K562 (cell line): Measurements from ENCODE around the gene ERBB4. TPM values are rescaled to one million over a fixed set of nuclear protein-coding genes. Genes with fewer than 3 reads are reported as not detected.

Experiments used
- ATAC-seq: fragments of 200-7000 bp; cut with Tn5 transposase; 3 replicates; pipeline ENCODE4 v1.9.1; 2020; ENCODE audit warnings: moderate library complexity
- BruUV-seq: library from RNA; stranded (reverse); fragments of 400-500 nt; replicated peaks from 2 replicates; lab custom pipeline; 2021; lab: Mats Ljungman, UMichigan
- CTCF ChIA-PET: fragments of 300-600 bp; formaldehyde crosslinking; extraction: SDS; loops from one replicate; lab custom pipeline; 2021; ENCODE audit warnings: low intra/inter-chr PET ratio; lab: Yijun Ruan, JAX
- POLR2A ChIA-PET: fragments of 300-600, 350-650 bp; sonication (Branson Sonifier 250); formaldehyde crosslinking; extraction: SDS; loops from one replicate; lab custom pipeline; 2021; ENCODE audit warnings: antibody characterized with exemption, inconsistent platforms; lab: Yijun Ruan, JAX
- DNase-seq, 4 experiments: peaks; one replicate each; pipeline versions ENCODE4 v3.0.0 to v3.0.0-alpha.2; 2011 to 2018; ENCODE audit warnings: low spot score in 3 of 4, mixed read lengths in 3 of 4; ENCODE audit errors: extremely low read depth in 1 of 4
- FAIRE-seq: peaks from 2 replicates; lab custom pipeline; 2011; peaks lifted over from hg19 to GRCh38; lab: Jason Lieb, UNC
- H2AFZ ChIP-seq: 2 replicates; pipeline ENCODE4 v1.6.0; 2011; ENCODE audit warnings: low read depth, low read length, control low read depth, inconsistent platforms
- H3K27ac ChIP-seq: fragments of 200-600 bp; 3 replicates; pipeline ENCODE4 v1.8.0; 2011; ENCODE audit warnings: low read depth, mild to moderate bottlenecking, control low read depth, inconsistent platforms, low read length, moderate library complexity, mixed read lengths; ENCODE audit errors: extremely low read depth
- H3K27me3 ChIP-seq, 2 experiments: fragments of 300-600 bp in 1 of 2; 2 replicates in 1 of 2; 3 replicates in 1 of 2; pipeline versions ENCODE4 v1.6.0 to v1.8.0; 2011; ENCODE audit warnings: inconsistent platforms in 2 of 2, low read length in 2 of 2, mild to moderate bottlenecking in 1 of 2, mixed read lengths in 1 of 2, moderate library complexity in 1 of 2; ENCODE audit not compliant: control insufficient read depth in 2 of 2, insufficient read depth in 2 of 2
- H3K36me3 ChIP-seq: fragments of 300-600 bp; 3 replicates; pipeline ENCODE4 v1.8.0; 2011; ENCODE audit warnings: mild to moderate bottlenecking, low read length, inconsistent platforms; ENCODE audit not compliant: control insufficient read depth, insufficient read depth
- H3K4me1 ChIP-seq, 2 experiments: fragments of 200-600 bp in 1 of 2; replicated peaks in 1 of 2; 2 replicates in 1 of 2; 3 replicates in 1 of 2; pipeline versions ENCODE4 v1.5.1 to v1.8.0; 2011; ENCODE audit warnings: inconsistent platforms in 2 of 2, low read length in 2 of 2, mild to moderate bottlenecking in 1 of 2, mixed read lengths in 1 of 2, moderate library complexity in 1 of 2; ENCODE audit not compliant: control insufficient read depth in 2 of 2, insufficient read depth in 2 of 2
- H3K4me2 ChIP-seq: 2 replicates; pipeline ENCODE4 v1.6.1; 2011; ENCODE audit warnings: low read length, control low read depth, inconsistent platforms, mixed read lengths; ENCODE audit not compliant: insufficient read depth
- H3K4me3 ChIP-seq: fragments of 200-600 bp; sonication (generic), shearing (Covaris generic); 2 replicates; pipeline ENCODE4 v1.5.1; 2016; ENCODE audit warnings: control low read depth, inconsistent platforms
- H3K79me2 ChIP-seq: fragments of 200-600 bp; 3 replicates; pipeline ENCODE4 v1.8.0; 2011; ENCODE audit warnings: low read length, inconsistent platforms; ENCODE audit not compliant: control insufficient read depth, insufficient read depth
- H3K9ac ChIP-seq, 2 experiments: 2 replicates each; pipeline versions ENCODE4 v1.6.0 to v1.6.1; 2011; ENCODE audit warnings: low read depth in 2 of 2, low read length in 2 of 2, control low read depth in 1 of 2, inconsistent platforms in 1 of 2, mild to moderate bottlenecking in 1 of 2, mixed read lengths in 1 of 2; ENCODE audit not compliant: insufficient read depth in 1 of 2
- H3K9me1 ChIP-seq: one replicate; pipeline ENCODE4 v1.6.0; 2011; ENCODE audit warnings: inconsistent platforms, mild to moderate bottlenecking, low read length, moderate library complexity; ENCODE audit not compliant: control insufficient read depth, insufficient read depth
- H3K9me3 ChIP-seq: replicated peaks from 2 replicates; pipeline ENCODE4 v1.5.1; 2011; ENCODE audit warnings: low read depth, low read length, inconsistent platforms; ENCODE audit not compliant: control insufficient read depth, insufficient read depth
- H4K20me1 ChIP-seq: replicated peaks from 2 replicates; pipeline ENCODE4 v1.6.1; 2011; ENCODE audit warnings: low read length, inconsistent platforms, mixed read lengths; ENCODE audit not compliant: control insufficient read depth, insufficient read depth
- AFF1 ChIP-seq, 2 experiments: fragments of 450-650 bp; IDR thresholded peaks; 2 replicates each; pipeline ENCODE4 v1.6.1; 2018; ENCODE audit warnings: mild to moderate bottlenecking in 2 of 2, low read depth in 1 of 2; ENCODE audit not compliant: partially characterized antibody in 2 of 2
- CCAR2 ChIP-seq: fragments of 200-400 bp; formaldehyde crosslinking; IDR thresholded peaks from 2 replicates; pipeline ENCODE4 v1.6.1; 2017; ENCODE audit warnings: mild to moderate bottlenecking, low read depth, low read length
- GTF2A2 ChIP-seq: IDR thresholded peaks from 2 replicates; pipeline ENCODE4 v1.6.1; 2016; ENCODE audit warnings: mild to moderate bottlenecking, missing genetic modification characterization, missing compliant biosample characterization
- MAFK ChIP-seq: IDR thresholded peaks from 2 replicates; pipeline ENCODE4 v1.6.1; 2011; ENCODE audit warnings: low read length, improper control_type of control experiment
- POLR2AphosphoS2 ChIP-seq: IDR thresholded peaks from 2 replicates; pipeline ENCODE4 v1.6.1; 2012; ENCODE audit warnings: low read length, improper control_type of control experiment
- TCF3 ChIP-seq: sonication (generic); formaldehyde crosslinking; IDR thresholded peaks from 2 replicates; pipeline ENCODE4 v1.4.0; 2020; ENCODE audit warnings: mild to moderate bottlenecking, missing genetic modification reagents
- THRA ChIP-seq: fragments of 450-650 bp; IDR thresholded peaks from 2 replicates; pipeline ENCODE4 v1.6.1; 2017; ENCODE audit warnings: mild to moderate bottlenecking, moderate library complexity
- UBTF ChIP-seq, 2 experiments: IDR thresholded peaks; 2 replicates each; pipeline ENCODE4 v1.6.1; 2012; ENCODE audit warnings: improper control_type of control experiment in 2 of 2, low read depth in 2 of 2, low read length in 2 of 2, borderline replicate concordance in 1 of 2
- WHSC1 ChIP-seq: IDR thresholded peaks from one replicate; pipeline ENCODE4 v1.6.1; 2012; ENCODE audit warnings: low read length, control low read depth, inconsistent platforms
- WGBS: fragments of 100-300 bp; shearing (Covaris generic); methylation state at CpG from one replicate; pipeline ENCODE4 v1.1.6; 2016; ENCODE audit warnings: low coverage, mixed read lengths; ENCODE audit not compliant: insufficient coverage; ENCODE audit errors: missing lambda C conversion rate; 5-methylcytosine and 5-hydroxymethylcytosine counted together
- in situ Hi-C: fragments of 300-500 bp; cut with MboI; formaldehyde crosslinking; loops from 4 replicates; pipeline ENCODE4 v1.15.0; 2018; ENCODE audit warnings: inconsistent platforms, mixed read lengths
- intact Hi-C: fragments of 100-400 bp; cut with micrococcal nuclease; formaldehyde crosslinking; loops from 2 replicates; pipeline ENCODE4 v1.14.2; 2022
- polyA plus RNA-seq, 8 experiments: library from polyadenylated mRNA; depleted of rRNA in 4 of 8; stranded (reverse) in 5 of 8; unstranded in 3 of 8; fragments of >200 nt; fragmentation: Nextera tagmentation in 2 of 8; fragmentation: Illumina TruSeq in 1 of 8; extraction: Ambion mirVana in 2 of 8; extraction: Trizol in 1 of 8; gene quantifications; 2 replicates each; pipeline versions ENCODE4 v1.2.1 to v1.2.3, GENCODE V29; 2011 to 2014; ENCODE audit warnings: inconsistent platforms in 1 of 8, missing spikeins in 1 of 8
- total RNA-seq, 7 experiments: library from RNA; depleted of rRNA in 6 of 7; stranded (reverse); fragments of >200 nt in 6 of 7; fragmentation: Illumina TruSeq in 2 of 7; extraction: Trizol in 2 of 7; gene quantifications; 2 replicates each; pipeline versions ENCODE4 v1.2.1 to v1.2.3, GENCODE V29; 2011 to 2021; ENCODE audit warnings: low replicate concordance in 1 of 7

The ERBB4 gene
- total and polyA plus RNA-seq, 9 of the 15 experiments (the other 6 are each of a cell fraction or from before 2014, with no cell fraction given) = not detected

- H3K27me3 ChIP-seq = no peaks in the 10 kb centered on the region
- in situ Hi-C loops = no loop called here
- DNase-seq (no peak), ATAC-seq (no peak), FAIRE-seq (no peak)
- intact Hi-C loops = no loop called here
- ChIA-PET CTCF (no interaction called here), POLR2A (no interaction called here)
- H3K9me1 ChIP-seq = no peaks in the 10 kb centered on the region
- H2AFZ ChIP-seq = no peak overlapping the region
- H3K4me1 ChIP-seq = no peaks in the 10 kb centered on the region
- H3K27ac ChIP-seq = no peak overlapping the region
- H4K20me1 ChIP-seq = no peaks in the 10 kb centered on the region
- H3K9ac ChIP-seq = no peak overlapping the region
- H3K4me2 ChIP-seq = no peak overlapping the region
- H3K79me2 ChIP-seq = no peaks in the 10 kb centered on the region
- no peak overlapping the region for H3K4me3 ChIP-seq
- no TSS peak for BruUV-seq
- H3K36me3 ChIP-seq = no peaks in the 10 kb centered on the region
- no peak for TF ChIP-seq WHSC1
- no peak for TF ChIP-seq UBTF (IDR thresholded peaks at IDR 0.05; ENCODE audit: borderline replicate concordance in 1 of 2, low read depth in 2 of 2, low read length in 2 of 2)
- WGBS = 5% methylated on average over 4 of the region's 4 CpGs
- no peaks in the 10 kb centered on the region for H3K9me3 ChIP-seq
Measured at GRCh38 chr2:211789982-211790381, 748.6 kb downstream of the ERBB4 start.

GRCh38 chr2:211766689-211767088 is 771.9 kb downstream of the ERBB4 start:
- H3K4me3 ChIP-seq = no peak overlapping the region
- WGBS = 0% methylated on average over 3 of the region's 5 CpGs
- POLR2A ChIA-PET = no interaction called here
- DNase-seq (no peak), ATAC-seq (no peak), FAIRE-seq (no peak)
- H3K27ac ChIP-seq = no peak overlapping the region
- no peaks in the 10 kb centered on the region for H3K4me1 ChIP-seq
- H3K9ac ChIP-seq = no peak overlapping the region
- H3K27me3 ChIP-seq = no peaks in the 10 kb centered on the region
- no peaks in the 10 kb centered on the region for H4K20me1 ChIP-seq
- intact Hi-C loops = no loop called here
- H2AFZ ChIP-seq = no peak overlapping the region
- no peaks in the 10 kb centered on the region for H3K9me1 ChIP-seq
- H3K4me2 ChIP-seq = no peak overlapping the region
- CTCF ChIA-PET = no interaction called here
- no peaks in the 10 kb centered on the region for H3K79me2 ChIP-seq
- H3K36me3 ChIP-seq = no peaks in the 10 kb centered on the region
- H3K9me3 ChIP-seq = no peaks in the 10 kb centered on the region
- no TSS peak for BruUV-seq
- in situ Hi-C loops = no loop called here
- no peak for TF ChIP-seq MAFK
- no peak for TF ChIP-seq GTF2A2 (tag)
- TF ChIP-seq TCF3 (CRISPR knock-in tag) = no peak
- no peak for TF ChIP-seq AFF1 (IDR thresholded peaks at IDR 0.05; ENCODE audit: low read depth in 1 of 2, partially characterized antibody in 2 of 2)
- no peak for TF ChIP-seq THRA
- TF ChIP-seq POLR2AphosphoS2 = no peak
- no peak for TF ChIP-seq CCAR2
